Mucosa of descending colon (tissue), 3 donors: ENCODE measurements around the gene SPRYD3. TPM values are rescaled to one million over a fixed set of nuclear protein-coding genes. Genes with fewer than 3 reads are reported as not detected.

Source experiments
- ATAC-seq: fragments of 200-7000 bp; cut with Tn5 transposase; one replicate; pipeline ENCODE4 v1.9.1; 2020; ENCODE audit warnings: mild to moderate bottlenecking, moderate library complexity
- DNase-seq, 3 donors: peaks; one replicate each; pipeline ENCODE4 v3.0.0-alpha.2; 2020
- H3K36me3 ChIP-seq: fragments of 200-600 bp; one replicate; pipeline ENCODE4 v1.8.0; 2021; ENCODE audit warnings: low read depth, mild to moderate bottlenecking
- H3K4me1 ChIP-seq: fragments of 200-600 bp; one replicate; pipeline ENCODE4 v1.8.0; 2021; ENCODE audit warnings: low read depth, mild to moderate bottlenecking
- H3K4me3 ChIP-seq: fragments of 200-600 bp; one replicate; pipeline ENCODE4 v1.8.0; 2021; ENCODE audit warnings: mild to moderate bottlenecking
- H3K9me3 ChIP-seq: fragments of 200-600 bp; one replicate; pipeline ENCODE4 v1.8.0; 2021; ENCODE audit warnings: mild to moderate bottlenecking
- CTCF ChIP-seq: fragments of 200-600 bp; IDR thresholded peaks from one replicate; pipeline ENCODE4 v1.8.0; 2022; ENCODE audit warnings: antibody characterized with exemption, mild to moderate bottlenecking
- intact Hi-C, 2 donors: fragments of 100-400 bp; cut with DNase I in 1 of 2; cut with micrococcal nuclease in 1 of 2; formaldehyde crosslinking; loops; one replicate each; pipeline versions ENCODE4 v1.11.0 to v1.11.1; 2022; cut with DNase I, micrococcal nuclease
- total RNA-seq, 3 donors: library from RNA; stranded (reverse); fragmentation: NEBNext Ultra II Directional in 2 of 3; extraction: Animal tissue kit (Norgen Biotek cat#: 25700) in 2 of 3; gene quantifications; one replicate each; pipeline versions ENCODE4 v1.2.1 to v1.2.4, GENCODE V29; 2021 to 2023
- donor health status: DM: no; HTN: no; CAD: no; lungs with moderate emphysema.
- donor health status: DM: no; HTN: no; CAD: no.
- donor health status: DM: no; HTN: yes; CAD: no.

Gene SPRYD3
- total RNA-seq, 3 donors from 2014 or later: 27.3 to 51.0 (median 32.5) TPM

GRCh38 chr12:53061404-53062010 lies 17.7 kb downstream of the SPRYD3 start:
- intact Hi-C loops: loop anchor here (5.0 to 10.0 kb wide), 2 partner anchors 36 to 133 kb away; partner anchors contain the start of gene IGFBP6 (in 1 of the 2)
- ATAC-seq: peak; percentile 76
- Histone ChIP-seq H3K4me1 (peaks cover 15% of the 10 kb centered on the region), H3K9me3 (no peaks in the 10 kb centered on the region), H3K36me3 (no peaks in the 10 kb centered on the region), H3K4me3 (no peak overlapping the region)
- peak; percentile 78 to 90 (median 84) for DNase-seq
- no peak for TF ChIP-seq CTCF

- TF ChIP-seq CTCF: no peak
- DNase-seq (peak in 2 of 3 donors; percentile 54 to 58), ATAC-seq (no peak)
- Histone ChIP-seq H3K4me1 (peaks cover 14% of the 10 kb centered on the region), H3K9me3 (no peaks in the 10 kb centered on the region), H3K4me3 (no peak overlapping the region), H3K36me3 (no peaks in the 10 kb centered on the region)
- intact Hi-C loops: loop anchor here (5.0 to 10.0 kb wide), 2 partner anchors 37 to 134 kb away; partner anchors contain the start of gene IGFBP6 (in 1 of the 2)
Measured at GRCh38 chr12:53060721-53061276, 18.4 kb downstream of the SPRYD3 start.

DNA sequence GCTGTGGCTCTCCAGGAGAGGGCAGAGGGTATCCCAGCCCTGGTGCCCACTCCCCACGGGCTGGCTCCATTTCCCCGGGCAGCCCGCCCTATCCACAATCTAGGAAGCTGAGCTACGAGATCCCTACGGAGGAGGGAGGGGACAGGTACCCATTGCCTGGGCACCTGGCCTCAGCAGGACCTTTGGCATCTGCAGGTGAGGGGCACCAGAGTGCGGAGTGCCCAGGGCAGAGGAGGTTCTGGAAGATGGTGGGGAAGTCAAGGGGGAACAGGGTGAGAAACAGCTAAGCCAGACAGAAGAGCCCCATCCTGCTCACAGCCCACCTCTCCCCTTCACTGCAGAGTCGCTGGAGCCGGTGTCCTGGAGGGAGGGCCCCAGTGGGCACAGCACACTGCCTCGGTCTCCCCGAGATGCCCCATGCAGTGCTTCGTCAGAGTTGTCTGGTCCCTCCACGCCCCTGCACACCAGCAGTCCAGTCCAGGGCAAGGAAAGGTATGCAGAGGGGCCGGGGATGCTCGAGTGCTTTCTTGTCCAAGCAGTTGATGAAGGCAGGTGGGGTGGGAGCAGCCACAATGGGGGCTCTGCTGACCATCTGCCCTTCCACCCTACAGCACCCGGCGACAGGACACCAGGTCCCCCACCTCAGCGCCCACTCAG lies 19.0 kb downstream of the SPRYD3 start:
- intact Hi-C loops: loop anchor here (5.0 to 10.0 kb wide), 2 partner anchors 37 to 135 kb away; partner anchors contain the start of gene IGFBP6 (in 1 of the 2)
- no peaks in the 10 kb centered on the region for H3K9me3 ChIP-seq
- peak in 1 of 3 donors; percentile 36 for DNase-seq
- no peak for TF ChIP-seq CTCF
- no peaks in the 10 kb centered on the region for H3K36me3 ChIP-seq
- no peak for ATAC-seq
- H3K4me3 ChIP-seq: no peak overlapping the region
- H3K4me1 ChIP-seq: peaks cover 13% of the 10 kb centered on the region

GRCh38 chr12:53059434-53060063 lies 19.6 kb downstream of the SPRYD3 start:
- DNase-seq (peak in 1 of 3 donors; percentile 26), ATAC-seq (no peak)
- H3K36me3 ChIP-seq: no peaks in the 10 kb centered on the region
- TF ChIP-seq CTCF: no peak
- no peaks in the 10 kb centered on the region for H3K9me3 ChIP-seq
- H3K4me3 ChIP-seq: no peak overlapping the region
- peaks cover 17% of the 10 kb centered on the region for H3K4me1 ChIP-seq
- intact Hi-C loops: loop anchor here (5.0 to 10.0 kb wide), 2 partner anchors 38 to 135 kb away; partner anchors contain the start of gene IGFBP6 (in 1 of the 2)

- Histone ChIP-seq H3K36me3 (no peaks in the 10 kb centered on the region), H3K9me3 (no peaks in the 10 kb centered on the region), H3K4me3 (no peak overlapping the region), H3K4me1 (peaks cover 19% of the 10 kb centered on the region)
- intact Hi-C loops: no loop called here
- peak in 1 of 3 donors; percentile 33 for DNase-seq
- TF ChIP-seq CTCF: no peak
- ATAC-seq: no peak
Measured at GRCh38 chr12:53058674-53059433, 20.3 kb downstream of the SPRYD3 start.
